Upper lobe of left lung (tissue), 4 donors: Measurements from ENCODE around the gene AOC3.
"Not testable (repeated sequence)": the region's sequence is repeated elsewhere in the genome, so short reads cannot be mapped to it uniquely, and the experiment has no call there.

Experiments
- CTCF ChIP-seq, 6 experiments: fragments of 450-650 bp in 4 of 6; fragments of 200-600 bp in 2 of 6; sonication (generic) in 2 of 6; IDR thresholded peaks; one replicate each; pipeline ENCODE4 v1.5.1; 2016 to 2019; ENCODE audit warnings: antibody characterized with exemption in 6 of 6
- EP300 ChIP-seq, 4 donors: sonication (generic); formaldehyde crosslinking; IDR thresholded peaks; one replicate each; pipeline ENCODE4 v1.5.1; 2017; ENCODE audit warnings: antibody characterized with exemption in 4 of 4, control low read depth in 2 of 4
- POLR2A ChIP-seq, 4 donors: fragments of 450-650 bp; IDR thresholded peaks; one replicate each; pipeline ENCODE4 v1.5.1; 2016 to 2017; ENCODE audit warnings: antibody characterized with exemption in 4 of 4, mild to moderate bottlenecking in 2 of 4
- POLR2AphosphoS5 ChIP-seq, 2 donors: sonication (generic); formaldehyde crosslinking; IDR thresholded peaks; one replicate each; pipeline ENCODE4 v1.5.1; 2017; ENCODE audit warnings: antibody characterized with exemption in 2 of 2

- TF ChIP-seq EP300, POLR2AphosphoS5, CTCF, POLR2A (IDR thresholded peaks at IDR 0.05): not testable (repeated sequence)
Measured at GRCh38 chr17:42885806-42886205, 34.8 kb downstream of the AOC3 start.
